Gastrocnemius medialis (tissue), 4 donors: ENCODE results near the gene TFDP2.

ENCODE experiments used
- CTCF ChIP-seq, 5 experiments: fragments of 450-650 bp in 3 of 5; fragments of 200-600 bp in 2 of 5; sonication (generic) in 2 of 5; IDR thresholded peaks in 4 of 5; conservative IDR thresholded peaks in 1 of 5; 1 replicate in 4 of 5; 2 replicates in 1 of 5; pipeline ENCODE4 v1.5.1; 2016 to 2019; ENCODE audit warnings: antibody characterized with exemption in 5 of 5, mild to moderate bottlenecking in 3 of 5, moderate library complexity in 3 of 5
- POLR2A ChIP-seq, 2 donors: fragments of 450-650 bp; IDR thresholded peaks; one replicate each; pipeline ENCODE4 v1.6.1; 2017; ENCODE audit warnings: antibody characterized with exemption in 2 of 2, mild to moderate bottlenecking in 2 of 2, moderate library complexity in 2 of 2

GRCh38 chr3:142053835-142054234 lies 95.5 kb downstream of the TFDP2 start:
- TF ChIP-seq CTCF (IDR thresholded peaks at IDR 0.05 in 4 of 5, conservative IDR thresholded peaks at IDR 0.05 in 1 of 5), result no peak
- no peak for TF ChIP-seq POLR2A (IDR thresholded peaks at IDR 0.05)
